Measurements from ENCODE around the gene RTEL1.

DNA sequence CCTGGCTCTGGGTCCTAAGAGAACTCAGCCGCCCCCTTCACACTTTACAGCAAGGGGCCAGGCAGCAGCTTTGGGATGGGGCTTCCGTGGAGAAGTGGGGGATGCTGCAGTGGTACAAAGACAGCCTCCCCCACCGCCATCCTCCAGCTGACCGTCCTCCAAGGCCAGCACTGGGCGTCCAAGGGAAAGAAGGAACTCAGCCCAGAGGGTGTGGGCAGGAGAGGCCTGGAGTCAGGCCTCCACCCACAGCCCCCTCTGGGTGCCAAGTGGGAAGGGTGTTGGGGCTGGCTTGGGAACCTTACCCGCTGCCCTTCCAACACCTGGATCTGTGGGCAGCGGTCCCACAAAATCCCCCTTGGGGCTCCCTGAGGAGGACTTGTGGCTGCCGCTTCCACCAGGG lies 18.0 kb upstream of the RTEL1 start:
- TF ChIP-seq CTCF (IDR thresholded peaks at IDR 0.05) (no peak), EP300 (IDR thresholded peaks at IDR 0.05) (no peak), POLR2A (IDR thresholded peaks at IDR 0.05) (no peak)
